Ectodermal cell (in vitro differentiated cells): ENCODE results near the gene MTHFSD.

ENCODE experiments used
- H3K27ac ChIP-seq: 2 replicates; pipeline ENCODE4 v1.7.0; 2013; ENCODE audit warnings: mild to moderate bottlenecking, low read depth, low read length; ENCODE audit not compliant: insufficient read depth, poor library complexity, severe bottlenecking
- H3K27me3 ChIP-seq: 2 replicates; pipeline ENCODE4 v1.7.0; 2013; ENCODE audit warnings: mild to moderate bottlenecking, low read length; ENCODE audit not compliant: insufficient read depth, control insufficient read depth, poor library complexity, severe bottlenecking
- H3K36me3 ChIP-seq: one replicate; pipeline ENCODE4 v1.7.0; 2013; ENCODE audit warnings: low read length; ENCODE audit not compliant: control insufficient read depth, insufficient read depth
- H3K4me1 ChIP-seq: one replicate; pipeline ENCODE4 v1.7.0; 2013; ENCODE audit warnings: low read length; ENCODE audit not compliant: control insufficient read depth, insufficient read depth
- H3K4me3 ChIP-seq: 2 replicates; pipeline ENCODE4 v1.7.0; 2013; ENCODE audit warnings: low read depth, low read length, control low read depth; ENCODE audit not compliant: insufficient read depth
- H3K9me3 ChIP-seq: 2 replicates; pipeline ENCODE4 v1.7.0; 2013; ENCODE audit warnings: mild to moderate bottlenecking, low read length, moderate library complexity; ENCODE audit not compliant: control insufficient read depth
- WGBS, 2 experiments: methylation state at CpG; one replicate each; pipeline ENCODE4 v1.1.7; 2013; ENCODE audit warnings: missing lambda C conversion rate in 2 of 2; 5-methylcytosine and 5-hydroxymethylcytosine counted together

MTHFSD gene

GRCh38 chr16:86505185-86505898, 49.7 kb downstream of the MTHFSD start:
- Histone ChIP-seq H3K27me3 (peaks cover 100% of the 10 kb centered on the region), H3K4me3 (no peak overlapping the region), H3K4me1 (peaks cover 18% of the 10 kb centered on the region), H3K27ac (no peak overlapping the region), H3K36me3 (no peaks in the 10 kb centered on the region), H3K9me3 (no peaks in the 10 kb centered on the region)
- WGBS, 2 experiments: 1 to 2% methylated on average over 67 of the region's 67 CpGs

DNA sequence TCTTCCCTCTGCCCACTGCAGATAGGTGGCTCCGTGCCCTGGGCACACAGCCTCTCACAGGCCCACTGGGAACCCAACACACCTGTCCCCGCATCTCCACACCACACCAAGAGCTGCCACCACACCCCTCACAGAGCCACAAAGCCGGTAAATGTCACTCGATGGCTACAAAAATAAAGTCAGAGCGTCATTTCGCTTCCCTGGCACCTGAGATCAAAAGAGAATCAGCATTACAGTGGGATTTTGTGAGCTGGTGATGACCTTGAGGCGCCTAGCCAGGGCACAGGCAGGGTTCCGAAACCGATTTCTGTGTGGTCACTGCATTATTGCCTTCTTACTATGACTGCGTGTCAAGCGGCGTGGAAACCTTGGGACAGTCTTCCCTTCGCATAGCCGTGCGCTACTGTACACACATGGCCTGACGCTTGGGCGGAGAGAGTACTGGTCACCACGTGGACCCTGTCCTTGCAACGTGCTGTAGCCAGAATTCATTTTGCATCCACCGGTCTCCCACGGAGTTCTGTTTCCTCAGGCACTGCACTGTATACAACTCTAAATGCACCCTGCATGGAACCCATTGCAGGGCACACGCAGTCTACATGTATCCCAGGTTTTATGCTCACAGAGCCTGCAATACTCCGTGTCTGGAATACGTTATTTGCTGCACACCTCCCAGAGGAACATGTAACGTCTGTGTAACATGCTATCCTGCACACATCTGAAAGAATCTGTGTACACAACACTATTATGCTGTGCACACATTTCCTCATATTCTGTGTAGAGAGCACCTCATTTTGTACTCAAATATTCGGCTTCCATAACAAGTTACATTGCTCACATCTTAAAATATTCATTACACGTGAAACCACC, 50.5 kb downstream of the MTHFSD start:
- WGBS, 2 experiments: 11 to 14% methylated on average over 27 of the region's 27 CpGs
- H3K36me3 ChIP-seq: no peaks in the 10 kb centered on the region
- peaks cover 100% of the 10 kb centered on the region for H3K27me3 ChIP-seq
- H3K9me3 ChIP-seq: no peaks in the 10 kb centered on the region
- H3K4me3 ChIP-seq: no peak overlapping the region
- peaks cover 19% of the 10 kb centered on the region for H3K4me1 ChIP-seq
- H3K27ac ChIP-seq: no peak overlapping the region

- Histone ChIP-seq H3K9me3 (no peaks in the 10 kb centered on the region), H3K27ac (no peak overlapping the region), H3K4me3 (no peak overlapping the region), H3K27me3 (peaks cover 100% of the 10 kb centered on the region), H3K36me3 (no peaks in the 10 kb centered on the region), H3K4me1 (peaks cover 20% of the 10 kb centered on the region)
- WGBS, 2 experiments: 12 to 17% methylated on average over 6 of the region's 6 CpGs
Measured at GRCh38 chr16:86503830-86504229, 51.2 kb downstream of the MTHFSD start.

- H3K36me3 ChIP-seq: no peaks in the 10 kb centered on the region
- WGBS, 2 experiments: 9 to 12% methylated on average over 22 of the region's 22 CpGs
- no peak overlapping the region for H3K27ac ChIP-seq
- no peaks in the 10 kb centered on the region for H3K9me3 ChIP-seq
- H3K27me3 ChIP-seq: peaks cover 100% of the 10 kb centered on the region
- no peak overlapping the region for H3K4me3 ChIP-seq
- H3K4me1 ChIP-seq: peaks cover 25% of the 10 kb centered on the region
Measured at GRCh38 chr16:86502856-86503748, 51.9 kb downstream of the MTHFSD start.

GRCh38 chr16:86501989-86502855, 52.8 kb downstream of the MTHFSD start:
- H3K36me3 ChIP-seq: no peaks in the 10 kb centered on the region
- no peak overlapping the region for H3K4me3 ChIP-seq
- H3K27me3 ChIP-seq: peaks cover 100% of the 10 kb centered on the region
- peaks cover 22% of the 10 kb centered on the region for H3K4me1 ChIP-seq
- WGBS, 2 experiments: 13 to 14% methylated on average over 19 of the region's 19 CpGs
- H3K9me3 ChIP-seq: no peaks in the 10 kb centered on the region
- H3K27ac ChIP-seq: no peak overlapping the region

GRCh38 chr16:86500708-86501510, 54.1 kb downstream of the MTHFSD start:
- 6 to 7% methylated on average over 13 of the region's 13 CpGs for WGBS, 2 experiments
- H3K27ac ChIP-seq: no peak overlapping the region
- no peaks in the 10 kb centered on the region for H3K36me3 ChIP-seq
- H3K27me3 ChIP-seq: peaks cover 100% of the 10 kb centered on the region
- peaks cover 25% of the 10 kb centered on the region for H3K4me1 ChIP-seq
- H3K4me3 ChIP-seq: no peak overlapping the region
- H3K9me3 ChIP-seq: no peaks in the 10 kb centered on the region

DNA sequence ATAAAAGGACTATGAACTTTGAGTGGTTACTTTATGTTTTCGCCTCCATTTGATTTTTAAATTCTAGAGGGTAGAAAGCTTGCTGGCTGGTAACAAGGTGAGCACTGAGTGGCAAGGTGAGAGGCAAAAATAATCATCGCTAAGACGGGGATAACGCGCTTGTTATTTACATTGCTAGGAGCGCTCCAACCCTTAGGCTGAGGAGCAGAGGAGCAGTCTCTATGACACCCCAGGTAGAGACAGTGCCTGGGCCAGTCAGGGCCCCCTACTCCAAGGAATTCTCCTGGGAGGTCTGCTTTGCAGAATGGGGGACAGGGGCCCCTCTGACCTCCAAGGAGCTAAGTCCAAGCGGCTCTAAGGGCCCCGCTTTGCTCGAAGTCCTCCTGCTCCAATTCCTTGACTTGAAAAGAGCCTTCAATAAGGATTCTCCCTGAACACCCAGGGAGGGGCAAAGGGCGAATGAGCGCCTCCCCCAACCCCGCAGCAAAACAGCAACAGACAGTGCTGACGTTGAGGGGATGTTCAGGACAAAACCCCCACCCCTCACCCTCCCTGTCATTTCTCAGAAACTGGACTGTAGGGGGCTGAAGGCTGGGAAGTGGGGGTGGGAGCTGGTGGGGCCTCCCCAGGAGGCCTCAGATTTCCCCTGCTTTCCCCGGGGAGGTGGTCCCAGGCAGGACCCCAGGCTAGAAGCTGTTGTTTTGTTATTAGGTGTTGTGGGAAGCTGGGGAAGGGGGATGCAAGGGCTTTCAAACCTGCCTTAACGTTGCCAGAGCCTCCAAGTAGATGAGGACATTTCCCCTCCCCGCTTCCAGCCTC, 54.9 kb downstream of the MTHFSD start:
- Histone ChIP-seq H3K9me3 (no peaks in the 10 kb centered on the region), H3K36me3 (no peaks in the 10 kb centered on the region), H3K4me1 (peaks cover 29% of the 10 kb centered on the region), H3K4me3 (no peak overlapping the region), H3K27me3 (peaks cover 100% of the 10 kb centered on the region), H3K27ac (no peak overlapping the region)
- 4% methylated on average over 15 to 16 of the region's 16 CpGs for WGBS, 2 experiments

GRCh38 chr16:86499440-86499786, 55.6 kb downstream of the MTHFSD start:
- Histone ChIP-seq H3K4me3 (no peak overlapping the region), H3K36me3 (no peaks in the 10 kb centered on the region), H3K27ac (no peak overlapping the region), H3K9me3 (no peaks in the 10 kb centered on the region), H3K27me3 (peaks cover 100% of the 10 kb centered on the region), H3K4me1 (peaks cover 35% of the 10 kb centered on the region)
- WGBS, 2 experiments: 2 to 8% methylated on average over 2 to 4 of the region's 4 CpGs
